Measurements from ENCODE around the gene DHCR24. TPM values are rescaled to one million over a fixed set of nuclear protein-coding genes. Genes with fewer than 3 reads are reported as not detected.

DHCR24 gene
- total RNA-seq, 1 donor from 2014 or later: 118 TPM

DNA sequence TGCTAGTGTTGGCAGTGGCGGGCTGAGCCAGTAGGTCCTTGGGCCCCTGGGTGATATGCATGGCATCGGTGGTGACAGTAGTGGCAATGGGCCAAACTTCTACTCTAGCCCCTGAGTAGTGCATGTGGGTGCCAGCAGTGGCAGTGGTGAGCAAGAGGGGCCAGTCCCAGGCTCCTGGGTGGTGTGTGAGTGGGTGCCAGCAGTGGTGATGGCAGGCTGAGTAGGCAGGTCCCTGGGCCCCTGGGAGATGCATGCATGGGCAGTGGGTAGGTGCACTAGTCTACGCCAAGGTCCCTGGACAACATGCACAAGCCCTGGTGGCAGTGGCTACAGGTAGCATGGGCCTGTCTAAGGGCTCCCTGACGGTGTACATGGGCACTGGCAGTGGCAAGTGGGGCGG, 61.3 kb downstream of the DHCR24 start:
- H3K27me3 ChIP-seq (ENCODE audit: control insufficient read depth, insufficient read depth, low read length): no peaks in the 10 kb centered on the region
- TF ChIP-seq, protein P1, sequence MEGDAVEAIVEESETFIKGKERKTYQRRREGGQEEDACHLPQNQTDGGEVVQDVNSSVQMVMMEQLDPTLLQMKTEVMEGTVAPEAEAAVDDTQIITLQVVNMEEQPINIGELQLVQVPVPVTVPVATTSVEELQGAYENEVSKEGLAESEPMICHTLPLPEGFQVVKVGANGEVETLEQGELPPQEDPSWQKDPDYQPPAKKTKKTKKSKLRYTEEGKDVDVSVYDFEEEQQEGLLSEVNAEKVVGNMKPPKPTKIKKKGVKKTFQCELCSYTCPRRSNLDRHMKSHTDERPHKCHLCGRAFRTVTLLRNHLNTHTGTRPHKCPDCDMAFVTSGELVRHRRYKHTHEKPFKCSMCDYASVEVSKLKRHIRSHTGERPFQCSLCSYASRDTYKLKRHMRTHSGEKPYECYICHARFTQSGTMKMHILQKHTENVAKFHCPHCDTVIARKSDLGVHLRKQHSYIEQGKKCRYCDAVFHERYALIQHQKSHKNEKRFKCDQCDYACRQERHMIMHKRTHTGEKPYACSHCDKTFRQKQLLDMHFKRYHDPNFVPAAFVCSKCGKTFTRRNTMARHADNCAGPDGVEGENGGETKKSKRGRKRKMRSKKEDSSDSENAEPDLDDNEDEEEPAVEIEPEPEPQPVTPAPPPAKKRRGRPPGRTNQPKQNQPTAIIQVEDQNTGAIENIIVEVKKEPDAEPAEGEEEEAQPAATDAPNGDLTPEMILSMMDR (IDR thresholded peaks at IDR 0.05; ENCODE audit: insufficient read depth, low read length, severe bottlenecking): no peak
- H3K4me3 ChIP-seq (ENCODE audit: low read depth, low read length): no peak overlapping the region
- DNase-seq (ENCODE audit: low read depth) (no peak), FAIRE-seq (no peak)
- H3K36me3 ChIP-seq (ENCODE audit: control insufficient read depth, insufficient read depth, low read length): no peaks in the 10 kb centered on the region

DNA sequence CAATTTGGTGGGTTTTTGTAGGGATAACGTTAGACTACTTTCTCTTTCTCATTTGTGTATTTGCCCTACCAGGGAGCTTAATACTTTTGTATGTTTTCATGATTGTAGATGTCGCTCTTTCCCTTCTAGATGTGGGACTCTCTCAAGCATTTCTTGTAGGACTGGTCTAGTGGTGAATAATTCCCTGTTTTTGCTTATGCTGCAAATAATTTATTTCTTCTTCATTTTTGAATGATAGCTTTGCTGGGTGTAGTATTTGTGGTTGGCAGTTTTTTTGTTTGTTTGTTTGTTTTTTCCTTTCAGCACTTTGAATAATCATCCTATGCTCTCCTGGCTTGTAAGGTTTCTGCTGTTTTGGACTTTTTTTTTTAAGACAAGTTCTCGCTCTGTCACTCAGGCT, 63.3 kb downstream of the DHCR24 start:
- TF ChIP-seq, protein P1 (IDR thresholded peaks at IDR 0.05; ENCODE audit: insufficient read depth, low read length, severe bottlenecking): no peak
- Histone ChIP-seq H3K36me3 (ENCODE audit: control insufficient read depth, insufficient read depth, low read length) (no peaks in the 10 kb centered on the region), H3K4me3 (ENCODE audit: low read depth, low read length) (no peak overlapping the region), H3K27me3 (ENCODE audit: control insufficient read depth, insufficient read depth, low read length) (no peaks in the 10 kb centered on the region)
- no peak for DNase-seq (ENCODE audit: low read depth)
- FAIRE-seq: no peak

DNA sequence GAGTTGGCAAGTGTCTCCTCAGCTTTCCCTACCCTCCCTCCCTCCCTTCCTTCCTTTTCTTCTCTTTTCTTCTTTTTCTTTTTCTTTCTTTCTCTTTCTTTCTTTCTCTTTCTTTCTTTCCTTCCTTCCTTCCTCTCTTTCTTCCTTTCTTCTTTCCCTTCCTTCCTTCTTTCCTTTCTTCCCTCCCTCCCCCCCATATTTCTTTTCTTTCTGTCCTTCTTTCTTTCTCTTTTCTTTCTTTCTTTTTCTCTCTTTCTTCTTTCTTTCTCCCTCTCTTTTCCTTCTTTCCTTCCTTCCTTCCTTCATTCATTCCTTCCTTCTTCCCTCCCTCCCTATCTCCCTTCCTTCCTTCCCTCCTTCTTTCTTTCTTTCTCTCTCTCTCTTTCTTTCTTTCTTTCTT, 67.3 kb downstream of the DHCR24 start:
- DNase-seq (ENCODE audit: low read depth) (no peak), FAIRE-seq (no peak)
- Histone ChIP-seq H3K4me3 (ENCODE audit: low read depth, low read length) (no peak overlapping the region), H3K36me3 (ENCODE audit: control insufficient read depth, insufficient read depth, low read length) (no peaks in the 10 kb centered on the region), H3K27me3 (ENCODE audit: control insufficient read depth, insufficient read depth, low read length) (peaks cover 2% of the 10 kb centered on the region)
- TF ChIP-seq, protein P1 (IDR thresholded peaks at IDR 0.05; ENCODE audit: insufficient read depth, low read length, severe bottlenecking): no peak

DNA sequence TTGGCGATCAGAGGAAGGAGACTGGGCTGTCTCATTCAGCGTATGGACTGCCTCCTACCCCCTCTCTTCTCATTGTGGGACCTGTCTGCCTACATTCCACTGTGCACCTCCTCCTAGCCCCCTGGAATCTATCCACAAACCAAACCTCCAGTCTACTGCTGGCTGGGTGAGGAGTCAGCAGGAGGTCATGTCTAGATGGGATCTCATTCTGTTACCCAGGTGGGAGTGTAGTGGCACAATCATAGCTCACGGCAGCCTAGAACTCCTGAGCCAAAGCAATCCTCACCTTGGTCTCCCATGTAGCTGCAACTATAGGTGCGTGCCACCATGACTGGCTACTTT, 67.8 kb downstream of the DHCR24 start:
- FAIRE-seq: no peak
- Histone ChIP-seq H3K27me3 (ENCODE audit: control insufficient read depth, insufficient read depth, low read length) (peaks cover 2% of the 10 kb centered on the region), H3K36me3 (ENCODE audit: control insufficient read depth, insufficient read depth, low read length) (no peaks in the 10 kb centered on the region), H3K4me3 (ENCODE audit: low read depth, low read length) (no peak overlapping the region)
- TF ChIP-seq, protein P1 (IDR thresholded peaks at IDR 0.05; ENCODE audit: insufficient read depth, low read length, severe bottlenecking): no peak
- no peak for DNase-seq (ENCODE audit: low read depth)

DNA sequence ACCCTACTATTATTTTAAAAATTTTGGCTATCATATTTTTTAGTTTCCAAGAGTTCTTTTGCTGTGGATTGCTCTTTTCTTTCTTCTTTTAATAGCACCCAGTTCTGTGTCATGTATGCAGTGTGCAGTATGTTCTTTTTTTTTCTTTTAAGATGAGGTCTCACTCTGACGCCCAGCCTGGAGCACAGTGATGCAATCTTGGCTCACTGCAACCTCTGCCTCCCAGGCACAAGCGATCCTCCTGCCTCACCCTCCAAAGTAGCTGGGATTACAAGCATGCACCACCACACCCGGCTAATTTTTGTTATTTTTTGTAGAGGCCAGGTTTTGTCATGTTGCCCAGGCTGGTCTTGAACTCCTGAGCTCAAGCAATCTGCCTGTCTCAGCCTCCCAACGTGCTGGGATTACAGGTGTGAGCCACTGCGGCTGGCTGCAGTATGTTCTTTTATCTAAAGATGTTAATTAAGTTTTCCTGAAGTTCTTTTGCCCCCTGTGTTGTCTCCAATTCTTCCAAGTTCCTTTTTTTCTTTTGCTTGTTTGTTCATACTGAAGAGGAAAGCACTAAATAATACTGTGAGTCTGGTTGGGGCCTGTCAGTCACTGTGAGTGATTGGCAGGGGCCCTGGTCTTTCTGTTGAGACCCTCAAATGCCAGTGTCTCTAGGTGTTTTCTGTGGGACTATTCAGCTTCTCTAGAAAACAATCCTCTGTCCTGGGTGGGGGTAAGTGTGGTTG, 68.4 kb downstream of the DHCR24 start:
- DNase-seq (ENCODE audit: low read depth) (no peak), FAIRE-seq (peak; percentile 43)
- TF ChIP-seq, protein P1 (IDR thresholded peaks at IDR 0.05; ENCODE audit: insufficient read depth, low read length, severe bottlenecking): no peak

DNA sequence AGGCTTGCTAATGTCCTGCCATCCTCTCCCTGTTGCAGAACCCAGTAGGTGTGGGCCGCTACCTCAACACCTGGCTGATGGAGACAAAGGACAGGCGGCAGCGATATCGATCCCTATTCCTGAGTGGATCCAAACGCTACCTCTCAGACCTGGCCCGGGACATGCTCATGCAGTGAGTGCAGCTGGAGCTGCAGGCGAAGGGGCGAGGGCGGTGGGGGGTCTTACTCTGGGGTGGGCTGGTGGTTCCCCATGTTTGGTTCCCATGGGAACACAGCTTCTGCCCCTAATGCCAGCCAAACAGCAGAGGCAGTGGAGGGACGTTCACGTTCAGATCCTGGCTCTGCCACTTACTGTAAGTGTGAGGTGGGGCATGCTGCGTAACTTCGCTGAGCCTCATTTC, 70.0 kb downstream of the DHCR24 start:
- FAIRE-seq (no peak), DNase-seq (ENCODE audit: low read depth) (no peak)
- Histone ChIP-seq H3K36me3 (ENCODE audit: control insufficient read depth, insufficient read depth, low read length) (no peaks in the 10 kb centered on the region), H3K4me3 (ENCODE audit: low read depth, low read length) (no peak overlapping the region), H3K27me3 (ENCODE audit: control insufficient read depth, insufficient read depth, low read length) (peaks cover 2% of the 10 kb centered on the region)
- TF ChIP-seq, protein P1 (IDR thresholded peaks at IDR 0.05; ENCODE audit: insufficient read depth, low read length, severe bottlenecking): no peak

More for the DNA sequence above, 68.4 kb downstream of the DHCR24 start:
- Histone ChIP-seq H3K27me3 (ENCODE audit: control insufficient read depth, insufficient read depth, low read length) (peaks cover 2% of the 10 kb centered on the region), H3K36me3 (ENCODE audit: control insufficient read depth, insufficient read depth, low read length) (no peaks in the 10 kb centered on the region), H3K4me3 (ENCODE audit: low read depth, low read length) (no peak overlapping the region)
